Neural progenitor cell (in vitro differentiated cells): ENCODE results near the gene PFN4.

Source experiments
- CTCF ChIP-seq: fragments of 200-600 bp; sonication (generic); IDR thresholded peaks from 2 replicates; pipeline ENCODE4 v1.5.1; 2017; ENCODE audit warnings: antibody characterized with exemption, mild to moderate bottlenecking
- EZH2phosphoT487 ChIP-seq: fragments of 200-600 bp; sonication (generic); IDR thresholded peaks from 2 replicates; pipeline ENCODE4 v1.6.1; 2017; ENCODE audit warnings: antibody characterized with exemption

- TF ChIP-seq EZH2phosphoT487, result no peak
- no peak for TF ChIP-seq CTCF
Measured at GRCh38 chr2:24104906-24105305, 18.2 kb downstream of the PFN4 start.
